Measurements from ENCODE around the gene NT5DC2. TPM values are rescaled to one million over a fixed set of nuclear protein-coding genes. Genes with fewer than 3 reads are reported as not detected.

The NT5DC2 gene
- 10 to 100 TPM; 46.9 to 49.5 TPM for total RNA-seq

- H3K9me3 Mint-ChIP-seq, result no peaks in the 10 kb centered on the region
- intact Hi-C loops (cut with micrococcal nuclease), result loop anchor here (10.0 kb wide), 5 partner anchors 249 to 1351 kb away; partner anchors contain the start of genes ACTR8, DUSP7, GLYCTK and SFMBT1
These were observed at the start of gene NT5DC2 for GRCh38 chr3:52533623-52534280. Gene NT5DC2, minus strand, starts transcription at chr3:52533857. Its CDS starts 120 bp downstream, at chr3:52533737.

GRCh38 chr3:52574056-52574965, 40.7 kb upstream of the NT5DC2 start:
- Mint-ChIP-seq H3K36me3 (peaks cover 36% of the 10 kb centered on the region), H3K9me3 (no peaks in the 10 kb centered on the region), H3K27me3 (no peaks in the 10 kb centered on the region), H3K27ac (no peak overlapping the region), H3K4me1 (ENCODE audit: low read depth) (no peaks in the 10 kb centered on the region), H3K4me3 (no peak overlapping the region)
- intact Hi-C loops (cut with micrococcal nuclease), result no loop called here
- ChIA-PET POLR2A (no interaction called here), CTCF (interaction anchor here (0.5 to 1.5 kb wide), 2 partner anchors 22 to 640 kb away, joined by 3 read pairs; no protein-coding TSS in a partner anchor)
- DNase-seq, result no peak

More at GRCh38 chr3:52533623-52534280, at the start of gene NT5DC2:
- peak within 1 kb of the TSS; percentile 75 for H3K4me3 Mint-ChIP-seq
- ChIA-PET POLR2A (no interaction called here), CTCF (no interaction called here)
- peaks cover 3% of the 10 kb centered on the region for H3K36me3 Mint-ChIP-seq
- peaks cover 29% of the 10 kb centered on the region for H3K4me1 Mint-ChIP-seq (ENCODE audit: low read depth)
- H3K27me3 Mint-ChIP-seq, result no peaks in the 10 kb centered on the region
- peak within 1 kb of the TSS; percentile 51 for H3K27ac Mint-ChIP-seq
- peak; percentile 72 for DNase-seq

GRCh38 chr3:52572221-52572620, 38.6 kb upstream of the NT5DC2 start:
- H3K4me1 Mint-ChIP-seq (ENCODE audit: low read depth), result no peaks in the 10 kb centered on the region
- H3K27me3 Mint-ChIP-seq, result no peaks in the 10 kb centered on the region
- CTCF ChIA-PET, result interaction anchor here (0.6 kb wide), 1 partner anchor 624 kb away, joined by 3 read pairs; no protein-coding TSS in a partner anchor
- intact Hi-C loops (cut with micrococcal nuclease), result no loop called here
- DNase-seq, result no peak
- peaks cover 21% of the 10 kb centered on the region for H3K36me3 Mint-ChIP-seq
- no peak overlapping the region for H3K4me3 Mint-ChIP-seq
- POLR2A ChIA-PET, result no interaction called here
- no peaks in the 10 kb centered on the region for H3K9me3 Mint-ChIP-seq
- H3K27ac Mint-ChIP-seq, result no peak overlapping the region

- intact Hi-C loops (cut with micrococcal nuclease), result no loop called here
- Mint-ChIP-seq H3K27ac (no peak overlapping the region), H3K9me3 (no peaks in the 10 kb centered on the region), H3K27me3 (no peaks in the 10 kb centered on the region), H3K4me3 (no peak overlapping the region), H3K4me1 (ENCODE audit: low read depth) (no peaks in the 10 kb centered on the region), H3K36me3 (peaks cover 16% of the 10 kb centered on the region)
- DNase-seq, result no peak
- POLR2A ChIA-PET, result no interaction called here
- CTCF ChIA-PET, result no interaction called here
These were observed 36.4 kb upstream of the NT5DC2 start for GRCh38 chr3:52570076-52570475.

- CTCF ChIA-PET, result no interaction called here
- Mint-ChIP-seq H3K4me1 (ENCODE audit: low read depth) (no peaks in the 10 kb centered on the region), H3K4me3 (no peak overlapping the region), H3K27me3 (no peaks in the 10 kb centered on the region), H3K27ac (no peak overlapping the region), H3K36me3 (peaks cover 16% of the 10 kb centered on the region), H3K9me3 (no peaks in the 10 kb centered on the region)
- intact Hi-C loops (cut with micrococcal nuclease), result no loop called here
- POLR2A ChIA-PET, result interaction anchor here (0.5 kb wide), 1 partner anchor 116 kb away, joined by 5 read pairs; no protein-coding TSS in a partner anchor
- no peak for DNase-seq
These were observed 34.4 kb upstream of the NT5DC2 start for GRCh38 chr3:52568069-52568468.

GRCh38 chr3:52563984-52564383, 30.3 kb upstream of the NT5DC2 start:
- no peaks in the 10 kb centered on the region for H3K4me1 Mint-ChIP-seq (ENCODE audit: low read depth)
- peaks cover 36% of the 10 kb centered on the region for H3K36me3 Mint-ChIP-seq
- H3K27me3 Mint-ChIP-seq, result no peaks in the 10 kb centered on the region
- ChIA-PET POLR2A (no interaction called here), CTCF (no interaction called here)
- no peak overlapping the region for H3K27ac Mint-ChIP-seq
- intact Hi-C loops (cut with micrococcal nuclease), result no loop called here
- H3K9me3 Mint-ChIP-seq, result no peaks in the 10 kb centered on the region
- DNase-seq, result no peak
- no peak overlapping the region for H3K4me3 Mint-ChIP-seq

- intact Hi-C loops (cut with micrococcal nuclease), result no loop called here
- POLR2A ChIA-PET, result interaction anchor here (0.7 kb wide), 1 partner anchor 46 kb away, joined by 3 read pairs; no protein-coding TSS in a partner anchor
- no peaks in the 10 kb centered on the region for H3K4me1 Mint-ChIP-seq (ENCODE audit: low read depth)
- no peak overlapping the region for H3K4me3 Mint-ChIP-seq
- H3K27ac Mint-ChIP-seq, result no peak overlapping the region
- no peaks in the 10 kb centered on the region for H3K27me3 Mint-ChIP-seq
- H3K36me3 Mint-ChIP-seq, result peaks cover 41% of the 10 kb centered on the region
- no peaks in the 10 kb centered on the region for H3K9me3 Mint-ChIP-seq
- DNase-seq, result no peak
- CTCF ChIA-PET, result no interaction called here
These were observed 27.5 kb upstream of the NT5DC2 start for GRCh38 chr3:52561028-52561747.

GRCh38 chr3:52558436-52558835, 24.8 kb upstream of the NT5DC2 start:
- ChIA-PET CTCF (interaction anchor here (0.7 kb wide), 1 partner anchor 131 kb away, joined by 3 read pairs; no protein-coding TSS in a partner anchor), POLR2A (no interaction called here)
- DNase-seq, result no peak
- intact Hi-C loops (cut with micrococcal nuclease), result no loop called here
- Mint-ChIP-seq H3K27ac (no peak overlapping the region), H3K9me3 (no peaks in the 10 kb centered on the region), H3K4me3 (no peak overlapping the region), H3K27me3 (no peaks in the 10 kb centered on the region), H3K36me3 (peaks cover 49% of the 10 kb centered on the region), H3K4me1 (ENCODE audit: low read depth) (no peaks in the 10 kb centered on the region)

- Mint-ChIP-seq H3K36me3 (peaks cover 42% of the 10 kb centered on the region), H3K27ac (no peak overlapping the region)
These were observed 23.6 kb upstream of the NT5DC2 start for GRCh38 chr3:52557011-52557960.

GRCh38 chr3:52555056-52555455, 21.4 kb upstream of the NT5DC2 start:
- intact Hi-C loops (cut with micrococcal nuclease), result no loop called here
- Mint-ChIP-seq H3K27me3 (no peaks in the 10 kb centered on the region), H3K4me1 (ENCODE audit: low read depth) (no peaks in the 10 kb centered on the region), H3K9me3 (no peaks in the 10 kb centered on the region), H3K36me3 (peaks cover 37% of the 10 kb centered on the region), H3K27ac (no peak overlapping the region), H3K4me3 (no peak overlapping the region)
- POLR2A ChIA-PET, result no interaction called here
- CTCF ChIA-PET, result no interaction called here
- no peak for DNase-seq

More at GRCh38 chr3:52557011-52557960, 23.6 kb upstream of the NT5DC2 start:
- no peak for DNase-seq
- Mint-ChIP-seq H3K4me1 (ENCODE audit: low read depth) (no peaks in the 10 kb centered on the region), H3K9me3 (no peaks in the 10 kb centered on the region), H3K27me3 (no peaks in the 10 kb centered on the region), H3K4me3 (no peak overlapping the region)
- ChIA-PET POLR2A (no interaction called here), CTCF (interaction anchor here (0.6 kb wide), 1 partner anchor 112 kb away, joined by 3 read pairs; no protein-coding TSS in a partner anchor)
- intact Hi-C loops (cut with micrococcal nuclease), result no loop called here

GRCh38 chr3:52554026-52554755, 20.5 kb upstream of the NT5DC2 start:
- Mint-ChIP-seq H3K27ac (no peak overlapping the region), H3K4me1 (ENCODE audit: low read depth) (no peaks in the 10 kb centered on the region), H3K27me3 (no peaks in the 10 kb centered on the region), H3K4me3 (no peak overlapping the region), H3K9me3 (no peaks in the 10 kb centered on the region), H3K36me3 (peaks cover 31% of the 10 kb centered on the region)
- no peak for DNase-seq
- ChIA-PET POLR2A (no interaction called here), CTCF (no interaction called here)
- intact Hi-C loops (cut with micrococcal nuclease), result no loop called here
